ENCODE measurements around the gene TNFAIP1.

DNA sequence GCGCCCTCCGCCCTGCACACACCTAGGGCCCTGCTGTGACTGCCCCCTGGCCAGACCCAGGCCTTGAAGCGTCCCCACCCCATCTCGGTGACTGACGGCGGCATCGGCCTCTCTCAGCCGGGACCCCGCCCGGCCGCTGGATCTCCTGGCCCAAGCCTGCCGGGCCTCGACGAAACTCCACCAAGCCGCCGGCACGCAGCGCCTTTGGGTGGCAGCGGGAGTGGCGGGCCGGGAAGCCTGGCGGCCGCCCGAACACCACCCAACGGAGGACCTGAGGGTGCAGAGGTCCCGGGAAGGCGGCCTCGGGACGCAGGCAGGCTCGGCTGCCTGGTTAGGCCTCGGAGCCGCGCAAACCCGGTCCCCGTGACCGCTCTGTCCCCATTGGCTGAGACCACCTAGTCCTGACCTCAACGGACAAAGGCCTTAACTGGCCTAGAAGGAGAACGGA lies 28.6 kb upstream of the TNFAIP1 start:
- no peak for TF ChIP-seq EP300 (IDR thresholded peaks at IDR 0.05)
- no peak for TF ChIP-seq POLR2A (IDR thresholded peaks at IDR 0.05)
- no peak for TF ChIP-seq CTCF (IDR thresholded peaks at IDR 0.05)
